GM18951 (cell line): Measurements from ENCODE around the gene CACNA1A.

Experiments
- POLR2A ChIP-seq: IDR thresholded peaks from 4 replicates; pipeline ENCODE4 v1.6.1; 2011; ENCODE audit warnings: mild to moderate bottlenecking; ENCODE audit not compliant: insufficient read length, insufficient read depth; ENCODE audit errors: extremely low read depth
- in situ Hi-C: fragments of 300-500 bp; cut with MboI; formaldehyde crosslinking; loops from one replicate; pipeline ENCODE4 v1.12.0; 2022; ENCODE audit warnings: low sequenced_read_pairs, mixed read lengths, inconsistent platforms; ENCODE audit not compliant: unreplicated experiment

The CACNA1A gene

DNA sequence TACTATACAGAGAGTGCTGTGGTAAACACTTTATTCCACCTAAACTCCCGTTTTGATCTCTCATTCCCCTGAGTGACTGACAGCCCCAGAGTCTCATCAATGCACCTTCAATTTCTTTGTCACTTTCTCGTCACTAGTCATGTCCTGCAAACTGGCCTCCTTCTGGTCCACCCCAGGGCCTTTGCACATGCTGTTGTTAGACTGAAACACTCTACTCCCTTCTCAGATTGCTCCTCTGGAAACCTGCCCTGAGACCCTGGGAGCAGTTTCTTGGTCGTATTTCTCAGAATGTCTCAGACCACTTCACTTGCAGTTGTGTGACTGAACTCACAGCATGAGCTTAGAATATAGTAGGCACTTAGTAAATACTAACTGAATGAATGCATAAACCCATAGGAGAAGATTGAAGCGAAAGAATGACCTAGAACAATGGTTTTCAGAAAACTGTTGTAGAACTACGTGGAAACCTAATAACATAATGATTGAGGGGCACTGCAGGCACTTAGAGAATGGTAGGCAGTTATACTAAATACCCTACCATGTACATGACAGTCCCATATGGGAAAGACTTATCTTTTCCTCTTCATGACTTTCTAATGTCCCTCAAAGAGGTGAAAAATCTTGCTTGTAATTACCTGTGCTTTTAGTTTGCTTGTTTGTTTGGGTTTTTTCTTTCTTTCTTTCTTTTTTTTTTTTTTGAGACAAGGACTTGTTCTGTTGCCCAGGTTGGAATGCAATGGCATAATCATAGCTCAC lies 211.3 kb downstream of the CACNA1A start:
- TF ChIP-seq POLR2A: no peak
- in situ Hi-C loops: loop anchor here (25.0 kb wide), 1 partner anchor 567 kb away; no protein-coding TSS in a partner anchor

DNA sequence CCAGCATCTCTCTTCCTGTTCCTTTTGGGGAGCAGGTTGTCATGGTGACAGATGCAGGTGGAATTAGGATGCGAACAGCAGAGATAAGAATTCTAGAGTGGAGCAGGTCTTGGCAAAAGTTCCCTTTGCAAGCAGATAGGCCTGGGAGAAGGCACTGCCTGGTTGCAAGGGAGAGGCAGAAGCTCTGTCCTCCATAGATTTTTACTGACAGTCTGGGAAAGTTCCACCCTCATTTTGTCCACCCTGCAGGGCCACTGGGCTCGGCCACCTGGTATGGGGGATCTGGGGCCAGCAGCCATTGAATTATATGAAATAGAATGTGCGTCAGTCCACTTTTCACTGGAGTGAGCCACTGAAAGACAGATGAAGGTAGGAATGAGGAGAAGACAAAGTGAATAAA lies 214.4 kb downstream of the CACNA1A start:
- in situ Hi-C loops: loop anchor here (25.0 kb wide), 1 partner anchor 570 kb away; no protein-coding TSS in a partner anchor

DNA sequence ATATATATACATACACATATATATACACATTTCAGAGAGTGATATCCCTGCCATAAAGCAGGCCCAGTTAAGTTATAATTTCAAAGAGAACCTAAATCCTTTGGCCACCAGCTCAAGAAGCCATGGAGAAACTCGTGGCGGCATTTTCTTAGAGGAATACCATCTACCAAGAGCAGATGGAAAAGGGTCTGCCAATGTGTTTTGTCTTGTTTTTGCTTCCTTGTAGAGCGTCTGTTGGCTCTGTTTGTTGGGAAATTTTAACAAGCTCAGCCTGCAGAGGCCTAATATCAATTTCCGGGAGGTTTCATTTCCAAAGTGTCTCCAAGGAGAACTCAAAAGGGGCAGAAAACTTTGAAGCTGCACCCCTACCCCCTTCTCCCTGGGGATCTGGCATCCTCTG lies 215.5 kb downstream of the CACNA1A start:
- in situ Hi-C loops: loop anchor here (25.0 kb wide), 1 partner anchor 572 kb away; no protein-coding TSS in a partner anchor
- TF ChIP-seq POLR2A: no peak

More for the DNA sequence above, 214.4 kb downstream of the CACNA1A start:
- no peak for TF ChIP-seq POLR2A

DNA sequence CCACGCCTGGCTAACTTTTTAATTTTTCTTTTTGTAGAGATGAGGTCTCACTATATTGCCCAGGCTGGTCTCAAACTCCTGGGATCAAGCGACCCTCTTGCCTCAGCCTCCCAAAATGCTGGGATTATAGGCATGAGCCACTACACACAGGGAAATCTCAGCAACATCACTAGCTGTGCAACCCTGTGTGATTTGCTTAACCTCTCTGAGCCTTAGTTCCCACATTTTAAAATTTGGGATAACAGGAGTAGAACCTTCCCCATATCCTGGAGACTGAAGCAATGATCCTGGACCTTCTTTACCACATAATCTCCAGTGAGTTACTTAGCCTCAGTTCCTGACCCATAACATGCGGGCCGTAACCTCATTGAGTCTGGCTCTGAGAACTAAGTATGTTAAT lies 217.0 kb downstream of the CACNA1A start:
- in situ Hi-C loops: loop anchor here (25.0 kb wide), 1 partner anchor 573 kb away; no protein-coding TSS in a partner anchor
- TF ChIP-seq POLR2A: no peak

DNA sequence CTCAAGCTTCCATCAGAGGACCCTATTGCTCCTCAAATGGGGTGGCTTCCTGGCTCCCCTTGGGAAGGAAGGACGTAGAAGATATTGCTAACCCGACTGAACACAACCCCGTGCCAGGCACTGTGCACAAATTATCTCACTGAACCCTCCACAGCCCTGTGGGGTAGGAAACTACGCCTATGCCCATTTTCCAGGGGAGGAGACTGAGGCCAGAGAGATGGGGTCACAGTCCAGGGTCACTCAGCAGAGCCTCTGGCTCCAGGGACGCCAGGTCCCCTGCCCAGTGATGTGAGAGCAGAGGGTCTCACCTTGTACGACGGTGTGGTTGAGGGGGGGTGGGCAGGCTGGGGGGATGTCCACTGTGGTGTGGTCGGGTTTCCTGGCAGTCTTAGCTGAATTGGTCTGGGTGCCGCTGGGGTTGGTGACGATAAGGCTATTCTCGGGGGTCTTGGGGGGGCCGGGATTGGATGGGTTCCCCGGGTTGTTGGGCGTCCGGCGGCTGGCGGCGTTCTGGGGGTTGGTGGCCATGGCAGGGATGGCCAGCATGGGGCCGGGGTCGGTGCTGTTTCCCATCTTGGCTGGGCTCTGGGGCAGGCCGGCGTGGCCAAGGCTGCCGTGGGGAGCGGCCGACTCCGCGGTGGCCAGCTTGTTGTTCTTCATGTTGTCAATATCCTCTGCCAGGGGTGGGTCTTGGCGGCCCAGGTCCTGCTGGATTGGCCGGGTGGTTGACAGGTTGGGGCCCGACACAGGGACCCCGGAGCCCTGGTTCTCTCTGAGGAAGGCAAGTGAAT lies 219.9 kb downstream of the CACNA1A start:
- in situ Hi-C loops: loop anchor here (25.0 kb wide), 1 partner anchor 576 kb away; no protein-coding TSS in a partner anchor
- no peak for TF ChIP-seq POLR2A

DNA sequence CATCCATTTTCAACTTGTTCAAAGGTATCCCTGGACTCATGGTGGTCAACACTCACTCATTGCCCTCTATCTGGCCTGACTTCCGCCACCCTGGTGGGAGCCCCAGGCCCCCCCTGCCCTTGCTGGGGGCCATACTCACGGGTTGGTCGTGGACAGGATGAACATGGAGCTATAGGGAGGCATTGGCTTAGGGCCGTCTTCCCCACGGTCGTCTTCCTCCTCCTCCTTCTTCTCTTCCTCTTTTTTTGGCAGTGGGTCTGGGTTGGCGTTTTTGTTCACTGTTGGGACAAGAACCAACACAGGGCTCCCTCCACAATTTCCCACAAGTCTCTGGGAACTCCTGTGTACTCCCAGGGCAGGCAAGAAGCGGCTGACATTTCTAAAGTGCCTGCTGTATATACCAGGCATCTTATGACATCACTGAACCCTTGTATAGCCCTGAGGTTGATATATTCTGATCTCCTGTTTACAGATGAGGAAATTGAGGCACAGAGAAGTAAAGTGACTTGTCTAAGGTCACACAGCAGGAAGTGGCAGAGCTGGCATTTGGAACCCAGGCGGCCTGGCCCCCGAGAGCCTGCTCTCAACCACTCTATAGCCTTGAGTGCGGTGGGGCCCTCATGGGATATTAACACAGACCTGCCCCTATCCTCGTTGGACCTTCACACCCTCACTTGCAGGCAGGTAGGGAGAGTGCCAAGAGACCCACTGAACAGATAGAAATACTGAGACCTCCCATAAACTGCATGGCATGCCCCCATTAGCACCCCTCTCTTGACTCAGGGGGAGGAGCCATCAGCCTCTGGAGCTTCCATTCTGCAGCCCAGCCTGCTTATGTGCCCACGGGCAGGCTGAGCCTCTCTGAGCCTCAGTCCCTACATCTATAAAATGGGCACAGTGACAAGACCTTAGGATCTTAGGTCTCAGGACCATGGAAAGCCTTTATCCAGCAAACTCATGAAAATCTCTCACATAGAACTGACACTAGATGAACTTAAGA lies 221.1 kb downstream of the CACNA1A start:
- in situ Hi-C loops: loop anchor here (25.0 kb wide), 1 partner anchor 577 kb away; no protein-coding TSS in a partner anchor
- TF ChIP-seq POLR2A: no peak

DNA sequence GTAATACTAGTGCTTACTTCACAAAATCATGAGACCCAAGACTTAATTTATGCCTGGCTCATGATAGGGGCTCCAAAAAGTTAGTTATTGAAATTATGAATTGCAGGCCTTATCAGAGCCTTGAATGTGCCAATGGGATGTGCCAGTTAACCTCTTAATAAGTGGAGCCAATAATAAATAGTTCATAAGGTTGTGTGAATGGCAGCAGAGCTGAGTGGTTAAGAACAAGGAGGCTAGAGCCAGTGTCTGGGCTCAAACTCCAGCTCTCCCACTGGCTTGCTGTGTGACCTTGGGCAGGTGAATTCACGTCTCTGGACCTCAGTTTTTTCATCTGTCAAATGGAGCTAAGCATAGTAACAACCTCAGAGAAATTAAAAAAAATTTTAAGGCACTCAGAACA lies 222.4 kb downstream of the CACNA1A start:
- in situ Hi-C loops: loop anchor here (25.0 kb wide), 1 partner anchor 578 kb away; no protein-coding TSS in a partner anchor
- no peak for TF ChIP-seq POLR2A

DNA sequence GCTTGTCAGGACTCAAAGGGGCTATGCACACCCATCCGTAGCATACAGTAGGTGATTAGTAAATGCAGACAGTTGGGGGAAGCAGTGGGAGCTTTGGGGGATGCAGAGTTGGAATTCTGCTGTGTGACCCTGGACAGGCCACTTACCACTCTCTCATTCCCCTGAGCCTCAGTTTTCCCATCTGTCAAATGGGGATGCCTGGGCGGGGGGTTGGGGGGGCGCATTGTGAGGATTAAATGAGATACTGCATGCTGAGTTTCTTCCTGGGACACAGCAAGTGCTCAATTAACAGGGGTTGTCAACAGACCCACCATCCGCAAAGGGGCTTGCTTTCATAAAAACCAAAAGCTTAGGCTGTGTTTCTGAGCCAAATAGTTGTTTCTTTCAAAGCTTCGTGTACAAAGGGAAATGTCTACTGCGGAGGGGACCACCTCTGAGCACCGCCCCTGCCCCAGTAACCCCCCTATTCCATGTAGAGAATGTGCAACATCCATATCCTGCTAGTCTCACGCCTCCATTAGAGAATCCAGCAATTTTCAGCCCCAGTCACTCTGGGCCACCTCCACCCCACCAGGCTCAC lies 223.7 kb downstream of the CACNA1A start:
- in situ Hi-C loops: loop anchor here (25.0 kb wide), 1 partner anchor 580 kb away; no protein-coding TSS in a partner anchor

DNA sequence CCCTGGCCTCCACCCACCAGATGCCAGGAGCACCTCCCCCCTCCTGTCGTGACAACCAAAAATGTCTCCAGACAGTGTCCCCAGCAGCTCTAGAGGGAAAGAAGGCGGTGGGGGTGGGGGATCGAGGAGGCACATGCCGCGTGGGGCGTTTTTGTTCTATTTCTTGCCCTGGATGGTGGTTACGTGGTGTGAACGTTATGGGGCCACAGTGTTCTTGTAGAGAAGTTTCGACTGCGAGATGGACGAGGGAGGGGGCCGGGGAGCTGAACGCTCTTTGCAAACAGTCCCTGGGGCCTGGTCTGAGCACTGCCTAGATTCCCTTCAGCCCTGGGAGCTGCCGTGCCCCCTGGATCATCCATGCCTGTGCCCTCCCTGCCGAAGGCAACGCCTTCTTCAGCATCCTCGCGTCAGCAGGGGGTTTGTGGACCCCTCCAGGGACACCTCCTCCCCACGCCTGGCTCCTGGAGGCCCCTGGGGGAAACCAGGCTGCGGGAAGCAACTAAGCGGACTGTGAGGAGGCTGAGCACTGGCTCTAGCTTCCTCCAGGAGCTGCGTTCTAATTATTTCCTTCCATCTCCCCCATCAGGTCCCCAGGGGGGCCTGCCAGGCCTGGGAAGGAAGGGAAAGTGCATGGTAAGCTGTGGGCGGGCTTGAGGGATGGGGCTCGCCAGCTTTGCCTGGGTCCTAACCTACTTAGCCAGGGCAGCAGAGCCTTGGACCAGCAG lies 224.6 kb downstream of the CACNA1A start:
- in situ Hi-C loops: loop anchor here (25.0 kb wide), 1 partner anchor 581 kb away; no protein-coding TSS in a partner anchor

More for the DNA sequence above, 223.7 kb downstream of the CACNA1A start:
- TF ChIP-seq POLR2A: no peak

DNA sequence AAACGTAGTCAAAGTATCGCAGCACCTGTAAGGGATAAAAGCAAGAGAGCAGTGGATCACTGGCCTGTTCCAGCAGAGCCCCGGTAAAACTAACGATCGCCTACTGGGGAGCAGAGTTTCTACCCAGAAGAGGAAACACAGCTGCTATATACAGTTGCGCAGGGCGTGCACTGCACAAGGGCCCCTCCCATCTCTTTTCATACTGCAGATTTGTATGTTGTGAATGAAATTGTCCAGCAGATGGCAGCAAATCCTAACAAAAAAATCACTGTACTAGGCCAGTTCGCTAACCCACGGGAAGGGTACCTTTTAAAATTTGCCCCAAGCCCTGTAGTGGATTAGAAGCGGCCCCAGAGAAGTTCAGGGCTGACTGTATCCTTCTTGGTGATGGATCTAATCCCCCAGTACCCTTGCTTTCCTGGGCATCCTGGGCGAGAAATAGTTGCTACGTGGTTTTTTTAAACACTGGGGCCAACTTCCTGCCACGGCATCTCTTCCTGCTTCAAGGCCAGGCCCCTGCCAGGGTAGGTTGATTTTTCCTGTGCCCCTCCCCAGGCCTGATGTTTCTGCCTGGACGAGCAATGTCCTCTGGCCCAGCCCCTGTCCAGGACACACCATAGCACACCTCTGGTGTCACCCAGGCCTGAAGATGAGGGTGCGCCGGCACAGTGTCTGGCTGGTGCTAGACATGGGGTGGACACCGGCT lies 229.0 kb downstream of the CACNA1A start:
- in situ Hi-C loops: loop anchor here (25.0 kb wide), 1 partner anchor 585 kb away; no protein-coding TSS in a partner anchor
- TF ChIP-seq POLR2A: no peak

More for the DNA sequence above, 224.6 kb downstream of the CACNA1A start:
- TF ChIP-seq POLR2A: no peak
